Epidermal melanocyte (primary cell): Measurements from ENCODE around the gene RIMS4.

Source experiments
- DNase-seq: peaks from one replicate; pipeline ENCODE4 v3.0.0; 2011; ENCODE audit warnings: low spot score; ENCODE audit not compliant: insufficient read length

RIMS4 gene

GRCh38 chr20:44796758-44797457 lies 13.4 kb downstream of the RIMS4 start:
- DNase-seq: no peak

GRCh38 chr20:44796311-44796710 lies 14.0 kb downstream of the RIMS4 start:
- no peak for DNase-seq

GRCh38 chr20:44795836-44796235 lies 14.5 kb downstream of the RIMS4 start:
- no peak for DNase-seq

GRCh38 chr20:44792796-44793195 lies 17.6 kb downstream of the RIMS4 start:
- no peak for DNase-seq

- DNase-seq: no peak
These were observed 19.5 kb downstream of the RIMS4 start for GRCh38 chr20:44790638-44791393.

GRCh38 chr20:44788706-44789456 lies 21.5 kb downstream of the RIMS4 start:
- no peak for DNase-seq

- DNase-seq: no peak
These were observed 23.0 kb downstream of the RIMS4 start for GRCh38 chr20:44787299-44787698.

- DNase-seq: no peak
These were observed 24.6 kb downstream of the RIMS4 start for GRCh38 chr20:44785768-44786167.

GRCh38 chr20:44784688-44785087 lies 25.7 kb downstream of the RIMS4 start:
- no peak for DNase-seq

- no peak for DNase-seq
These were observed 28.6 kb downstream of the RIMS4 start for GRCh38 chr20:44781791-44782190.

- DNase-seq: no peak
These were observed 29.2 kb downstream of the RIMS4 start for GRCh38 chr20:44781118-44781517.

GRCh38 chr20:44780226-44780625 lies 30.1 kb downstream of the RIMS4 start:
- no peak for DNase-seq

- no peak for DNase-seq
These were observed 33.4 kb downstream of the RIMS4 start for GRCh38 chr20:44776980-44777379.

GRCh38 chr20:44773070-44773829 lies 37.1 kb downstream of the RIMS4 start:
- DNase-seq: no peak

- no peak for DNase-seq
These were observed 37.7 kb downstream of the RIMS4 start for GRCh38 chr20:44772636-44773035.

- no peak for DNase-seq
These were observed 39.2 kb downstream of the RIMS4 start for GRCh38 chr20:44771172-44771535.

- no peak for DNase-seq
These were observed 39.7 kb downstream of the RIMS4 start for GRCh38 chr20:44770484-44771171.

- no peak for DNase-seq
These were observed 40.9 kb downstream of the RIMS4 start for GRCh38 chr20:44769481-44769863.

- no peak for DNase-seq
These were observed 41.4 kb downstream of the RIMS4 start for GRCh38 chr20:44768854-44769480.

- DNase-seq: no peak
These were observed 42.1 kb downstream of the RIMS4 start for GRCh38 chr20:44768256-44768655.
